Esophagus squamous epithelium (tissue), 4 donors: Measurements from ENCODE around the gene TMEM60.

Experiments
- POLR2A ChIP-seq, 4 donors: fragments of 450-650 bp; IDR thresholded peaks; one replicate each; pipeline ENCODE4 v1.6.1; 2017; ENCODE audit warnings: antibody characterized with exemption in 4 of 4, mild to moderate bottlenecking in 4 of 4, moderate library complexity in 3 of 4
- TF ChIP-seq, protein P1 (sequence below), 6 experiments: fragments of 450-650 bp in 4 of 6; fragments of 200-600 bp in 2 of 6; sonication (generic) in 2 of 6; IDR thresholded peaks; one replicate each; pipeline ENCODE4 v1.5.1; 2016 to 2019; ENCODE audit warnings: antibody characterized with exemption in 6 of 6, mild to moderate bottlenecking in 4 of 6, moderate library complexity in 4 of 6

DNA sequence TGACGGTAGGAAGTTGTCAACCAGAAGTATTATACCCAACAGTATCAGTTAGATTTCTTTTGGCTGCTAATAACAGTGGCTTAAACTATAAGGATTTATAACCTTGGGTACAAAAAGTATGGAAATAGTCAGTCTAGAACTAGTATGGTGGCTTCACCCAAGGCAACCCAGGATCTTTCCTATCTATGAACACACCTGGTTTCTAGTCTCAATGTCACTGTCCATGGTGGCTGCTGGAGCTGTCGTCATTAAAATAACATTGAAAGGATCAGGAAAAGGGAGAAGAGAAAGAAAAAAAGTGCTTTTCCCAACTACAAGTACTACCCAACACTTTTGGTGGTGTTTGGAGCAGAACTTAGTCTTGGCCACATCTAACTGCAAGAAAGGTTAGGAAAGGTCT is 28.1 kb upstream of the TMEM60 start:
- TF ChIP-seq, protein P1, sequence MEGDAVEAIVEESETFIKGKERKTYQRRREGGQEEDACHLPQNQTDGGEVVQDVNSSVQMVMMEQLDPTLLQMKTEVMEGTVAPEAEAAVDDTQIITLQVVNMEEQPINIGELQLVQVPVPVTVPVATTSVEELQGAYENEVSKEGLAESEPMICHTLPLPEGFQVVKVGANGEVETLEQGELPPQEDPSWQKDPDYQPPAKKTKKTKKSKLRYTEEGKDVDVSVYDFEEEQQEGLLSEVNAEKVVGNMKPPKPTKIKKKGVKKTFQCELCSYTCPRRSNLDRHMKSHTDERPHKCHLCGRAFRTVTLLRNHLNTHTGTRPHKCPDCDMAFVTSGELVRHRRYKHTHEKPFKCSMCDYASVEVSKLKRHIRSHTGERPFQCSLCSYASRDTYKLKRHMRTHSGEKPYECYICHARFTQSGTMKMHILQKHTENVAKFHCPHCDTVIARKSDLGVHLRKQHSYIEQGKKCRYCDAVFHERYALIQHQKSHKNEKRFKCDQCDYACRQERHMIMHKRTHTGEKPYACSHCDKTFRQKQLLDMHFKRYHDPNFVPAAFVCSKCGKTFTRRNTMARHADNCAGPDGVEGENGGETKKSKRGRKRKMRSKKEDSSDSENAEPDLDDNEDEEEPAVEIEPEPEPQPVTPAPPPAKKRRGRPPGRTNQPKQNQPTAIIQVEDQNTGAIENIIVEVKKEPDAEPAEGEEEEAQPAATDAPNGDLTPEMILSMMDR (IDR thresholded peaks at IDR 0.05) = no peak
- TF ChIP-seq POLR2A (IDR thresholded peaks at IDR 0.05) = no peak
